Caco-2 (cell line): Measurements from ENCODE around the gene NAT9. TPM values are rescaled to one million over a fixed set of nuclear protein-coding genes. Genes with fewer than 3 reads are reported as not detected.

Source experiments
- BruUV-seq: library from RNA; stranded (reverse); fragments of 400-500 nt; replicated peaks from 2 replicates; lab custom pipeline; 2021; lab: Mats Ljungman, UMichigan
- CTCF ChIA-PET: fragments of 300-600 bp; sonication (Branson Sonifier 250); formaldehyde crosslinking; loops from one replicate; lab custom pipeline; 2022; ENCODE audit warnings: antibody characterized with exemption; lab: Charles Lee
- POLR2A ChIA-PET: fragments of 300-600 bp; sonication (Branson Sonifier 250); formaldehyde crosslinking; loops from one replicate; lab custom pipeline; 2022; ENCODE audit warnings: antibody characterized with exemption; lab: Charles Lee
- DNase-seq, 2 experiments: peaks; one replicate each; pipeline versions ENCODE4 v3.0.0 to v3.0.0-alpha.2; 2020 to 2022
- H3K27me3 ChIP-seq: replicated peaks from 2 replicates; pipeline ENCODE4 v1.6.0; 2011; ENCODE audit warnings: low read length; ENCODE audit not compliant: control insufficient read depth, insufficient read depth
- H3K36me3 ChIP-seq: 2 replicates; pipeline ENCODE4 v1.5.1; 2011; ENCODE audit warnings: low read length; ENCODE audit not compliant: control insufficient read depth, insufficient read depth
- H3K4me1 ChIP-seq: fragments of 250-450 bp; sonication (Bioruptor Pico); 2 replicates; pipeline ENCODE4 v1.5.1; 2020; ENCODE audit warnings: mild to moderate bottlenecking
- H3K4me3 ChIP-seq: 2 replicates; pipeline ENCODE4 v1.5.1; 2011; ENCODE audit warnings: low read depth, mild to moderate bottlenecking, control low read depth, low read length
- H3K9me3 ChIP-seq: fragments of 250-450 bp; sonication (Bioruptor Pico); 2 replicates; pipeline ENCODE4 v1.5.1; 2020; ENCODE audit warnings: mild to moderate bottlenecking, moderate library complexity
- H3K27ac Mint-ChIP-seq: one replicate; pipeline ENCODE4 v1.8.0; 2022; ENCODE audit warnings: mixed read lengths; ENCODE audit not compliant: unreplicated experiment
- H3K27me3 Mint-ChIP-seq: one replicate; pipeline ENCODE4 v1.8.0; 2022; ENCODE audit warnings: mixed read lengths; ENCODE audit not compliant: insufficient read depth, unreplicated experiment
- H3K36me3 Mint-ChIP-seq: one replicate; pipeline ENCODE4 v1.8.0; 2022; ENCODE audit warnings: mild to moderate bottlenecking, mixed read lengths; ENCODE audit not compliant: insufficient read depth, unreplicated experiment
- H3K4me1 Mint-ChIP-seq: one replicate; pipeline ENCODE4 v1.8.0; 2022; ENCODE audit warnings: low read depth, mixed read lengths; ENCODE audit not compliant: unreplicated experiment
- H3K4me3 Mint-ChIP-seq: one replicate; pipeline ENCODE4 v1.8.0; 2022; ENCODE audit warnings: mild to moderate bottlenecking, moderate library complexity, mixed read lengths; ENCODE audit not compliant: unreplicated experiment
- H3K9me3 Mint-ChIP-seq: one replicate; pipeline ENCODE4 v1.8.0; 2022; ENCODE audit warnings: mixed read lengths; ENCODE audit not compliant: unreplicated experiment
- CTCF ChIP-seq, 2 experiments: fragments of 200-600 bp in 1 of 2; IDR thresholded peaks; 1 replicate in 1 of 2; 2 replicates in 1 of 2; pipeline versions ENCODE4 v1.5.1 to v1.8.0; 2011 to 2022; ENCODE audit warnings: antibody characterized with exemption in 1 of 2, control low read depth in 1 of 2, inconsistent platforms in 1 of 2, low read depth in 1 of 2, low read length in 1 of 2, mild to moderate bottlenecking in 1 of 2, moderate library complexity in 1 of 2; ENCODE audit not compliant: insufficient read depth in 1 of 2, severe bottlenecking in 1 of 2, unreplicated experiment in 1 of 2
- intact Hi-C: fragments of 100-400 bp; cut with micrococcal nuclease; formaldehyde crosslinking; loops from one replicate; pipeline ENCODE4 v1.10.0; 2022; ENCODE audit not compliant: unreplicated experiment
- total RNA-seq: library from RNA; stranded (reverse); gene quantifications from 2 replicates; pipeline ENCODE4 v1.2.3, GENCODE V29; 2022

Gene NAT9
- total RNA-seq, 1 experiment from 2014 or later: 84.5 TPM

- Mint-ChIP-seq H3K9me3 (no peaks in the 10 kb centered on the region), H3K4me1 (peaks cover 6% of the 10 kb centered on the region), H3K27ac (peak within 1 kb of the TSS; percentile 71), H3K27me3 (no peaks in the 10 kb centered on the region), H3K36me3 (peaks cover 6% of the 10 kb centered on the region), H3K4me3 (peak within 1 kb of the TSS; percentile 76)
- Histone ChIP-seq H3K4me3 (peak within 1 kb of the TSS; percentile 91), H3K9me3 (no peaks in the 10 kb centered on the region), H3K36me3 (no peaks in the 10 kb centered on the region), H3K4me1 (peaks cover 24% of the 10 kb centered on the region), H3K27me3 (no peaks in the 10 kb centered on the region)
- peak; percentile 56 to 66 for TF ChIP-seq CTCF (IDR thresholded peaks at IDR 0.05; ENCODE audit: insufficient read depth in 1 of 2, low read depth in 1 of 2, low read length in 1 of 2, severe bottlenecking in 1 of 2, unreplicated experiment in 1 of 2)
- BruUV-seq: no TSS peak
- peak; percentile 93 to 97 for DNase-seq
- CTCF ChIA-PET: interaction anchor here (0.5 to 4.1 kb wide), 51 partner anchors 9 to 787 kb away, joined by 3 to 366 read pairs (median 5); partner anchors contain the start of genes FDXR and NAT9
- POLR2A ChIA-PET: interaction anchor here (0.8 to 2.7 kb wide), 12 partner anchors 10 to 136 kb away, joined by 3 to 25 read pairs (median 6); partner anchors contain the start of genes FDXR and NAT9
- intact Hi-C loops: loop anchor here (1.0 to 2.0 kb wide), 3 partner anchors 21 to 79 kb away; no protein-coding TSS in a partner anchor
Observed at GRCh38 chr17:74736513-74737298, 39.4 kb downstream of the NAT9 start, which contains the start of gene RAB37. RAB37 (plus strand) TSS chr17:74737256; CDS start chr17:74737273, 17 bp downstream.

GRCh38 chr17:74734256-74734655 lies 41.9 kb downstream of the NAT9 start:
- DNase-seq: no peak
- H3K27ac Mint-ChIP-seq: no peak overlapping the region
- peaks cover 6% of the 10 kb centered on the region for H3K36me3 Mint-ChIP-seq
- Histone ChIP-seq H3K4me3 (no peak overlapping the region), H3K36me3 (no peaks in the 10 kb centered on the region), H3K9me3 (no peaks in the 10 kb centered on the region), H3K4me1 (peaks cover 24% of the 10 kb centered on the region), H3K27me3 (no peaks in the 10 kb centered on the region)
- BruUV-seq: TSS peak; percentile 47
- no peaks in the 10 kb centered on the region for H3K9me3 Mint-ChIP-seq
- peaks cover 6% of the 10 kb centered on the region for H3K4me1 Mint-ChIP-seq
- ChIA-PET POLR2A (no interaction called here), CTCF (no interaction called here)
- intact Hi-C loops: no loop called here
- no peak overlapping the region for H3K4me3 Mint-ChIP-seq
- TF ChIP-seq CTCF (IDR thresholded peaks at IDR 0.05; ENCODE audit: insufficient read depth in 1 of 2, low read depth in 1 of 2, low read length in 1 of 2, severe bottlenecking in 1 of 2, unreplicated experiment in 1 of 2): no peak
- H3K27me3 Mint-ChIP-seq: no peaks in the 10 kb centered on the region

- Histone ChIP-seq H3K36me3 (no peaks in the 10 kb centered on the region), H3K27me3 (no peaks in the 10 kb centered on the region), H3K4me1 (peaks cover 22% of the 10 kb centered on the region), H3K9me3 (no peaks in the 10 kb centered on the region), H3K4me3 (no peak overlapping the region)
- no TSS peak for BruUV-seq
- no peak overlapping the region for H3K4me3 Mint-ChIP-seq
- no peaks in the 10 kb centered on the region for H3K9me3 Mint-ChIP-seq
- no peak for TF ChIP-seq CTCF (IDR thresholded peaks at IDR 0.05; ENCODE audit: insufficient read depth in 1 of 2, low read depth in 1 of 2, low read length in 1 of 2, severe bottlenecking in 1 of 2, unreplicated experiment in 1 of 2)
- H3K36me3 Mint-ChIP-seq: peaks cover 6% of the 10 kb centered on the region
- no peaks in the 10 kb centered on the region for H3K27me3 Mint-ChIP-seq
- intact Hi-C loops: no loop called here
- no peak overlapping the region for H3K27ac Mint-ChIP-seq
- CTCF ChIA-PET: no interaction called here
- DNase-seq: no peak
- POLR2A ChIA-PET: no interaction called here
- peaks cover 6% of the 10 kb centered on the region for H3K4me1 Mint-ChIP-seq
Observed at GRCh38 chr17:74733365-74734122, 42.6 kb downstream of the NAT9 start.
